Erythroblast (primary cell): ENCODE measurements around the gene CCDC197.

ENCODE experiments used
- GATA1 ChIP-seq: IDR thresholded peaks from 2 replicates; pipeline ENCODE4 v1.6.1; 2011; ENCODE audit warnings: low read depth, mild to moderate bottlenecking, control low read depth, low read length, moderate library complexity
- POLR2A ChIP-seq: IDR thresholded peaks from 2 replicates; pipeline ENCODE4 v1.6.1; 2011; ENCODE audit warnings: mild to moderate bottlenecking, low read length

GRCh38 chr14:94043111-94043755 is 46.1 kb downstream of the CCDC197 start:
- TF ChIP-seq POLR2A (no peak), GATA1 (no peak)
